ENCODE data around the gene COIL.
"Not testable (repeated sequence)": the region's sequence is repeated elsewhere in the genome, so short reads cannot be mapped to it uniquely, and the experiment has no call there.

The COIL gene

GRCh38 chr17:56960596-56961538, at the start of gene COIL:
Gene COIL, minus strand, starts transcription at chr17:56961050. Its CDS starts 31 bp downstream, at chr17:56961019.
- DNase-seq, result peak; percentile 94

- no peak for DNase-seq
These were observed 49.6 kb upstream of the COIL start for GRCh38 chr17:57010487-57010886.

- no peak for DNase-seq
These were observed 49.0 kb upstream of the COIL start for GRCh38 chr17:57009737-57010445.

GRCh38 chr17:57008958-57009357, 48.1 kb upstream of the COIL start:
- no peak for DNase-seq

- no peak for DNase-seq
These were observed 45.2 kb upstream of the COIL start for GRCh38 chr17:57006040-57006439.

- no peak for DNase-seq
These were observed 44.2 kb upstream of the COIL start for GRCh38 chr17:57004944-57005579.

GRCh38 chr17:57002904-57003303, 42.1 kb upstream of the COIL start:
- DNase-seq, result no peak

GRCh38 chr17:57001541-57001940, 40.7 kb upstream of the COIL start:
- DNase-seq, result no peak

GRCh38 chr17:56997313-56997712, 36.5 kb upstream of the COIL start:
- DNase-seq, result no peak

GRCh38 chr17:56995766-56996165, 34.9 kb upstream of the COIL start:
- no peak for DNase-seq

GRCh38 chr17:56994009-56994792, 33.4 kb upstream of the COIL start:
- DNase-seq, result no peak

GRCh38 chr17:56992364-56992763, 31.5 kb upstream of the COIL start:
- DNase-seq, result no peak

GRCh38 chr17:56988901-56989572, 28.2 kb upstream of the COIL start:
- DNase-seq, result no peak

GRCh38 chr17:56987283-56987834, 26.5 kb upstream of the COIL start:
- no peak for DNase-seq

GRCh38 chr17:56985371-56986162, 24.7 kb upstream of the COIL start:
- DNase-seq, result no peak

- DNase-seq, result no peak
These were observed 22.5 kb upstream of the COIL start for GRCh38 chr17:56983366-56983765.

- peak; percentile 87 for DNase-seq
These were observed 21.5 kb upstream of the COIL start for GRCh38 chr17:56982312-56982711.

- not testable (repeated sequence) for DNase-seq
These were observed 19.7 kb upstream of the COIL start for GRCh38 chr17:56980526-56980925.

- no peak for DNase-seq
These were observed 18.2 kb upstream of the COIL start for GRCh38 chr17:56979091-56979480.

GRCh38 chr17:56978441-56979090, 17.7 kb upstream of the COIL start:
- DNase-seq, result no peak

Measured in NCI-H510A (cell line).